Endothelial cell of umbilical vein (primary cell): ENCODE measurements around the gene LMO4.

Experiments
- POLR2A ChIP-seq: IDR thresholded peaks from 2 replicates; pipeline ENCODE4 v1.6.1; 2012; ENCODE audit warnings: low read depth, mild to moderate bottlenecking, control low read depth, low read length
- POLR2AphosphoS5 ChIP-seq: IDR thresholded peaks from 2 replicates; pipeline ENCODE4 v1.6.1; 2012; ENCODE audit warnings: low read depth, mild to moderate bottlenecking, control low read depth, low read length, moderate library complexity; ENCODE audit not compliant: insufficient read depth

- TF ChIP-seq POLR2A: no peak
- TF ChIP-seq POLR2AphosphoS5: no peak
These were observed 33.1 kb upstream of the LMO4 start for GRCh38 chr1:87295445-87296110.
